GM21576 (cell line): ENCODE results near the gene KLHL12.

Source experiments
- ATAC-seq: cut with Tn5 transposase; IDR thresholded peaks from one replicate; pipeline ENCODE4 v1.9.1; 2021; ENCODE audit warnings: mild to moderate bottlenecking, moderate library complexity; ENCODE audit not compliant: unreplicated experiment

KLHL12 gene

DNA sequence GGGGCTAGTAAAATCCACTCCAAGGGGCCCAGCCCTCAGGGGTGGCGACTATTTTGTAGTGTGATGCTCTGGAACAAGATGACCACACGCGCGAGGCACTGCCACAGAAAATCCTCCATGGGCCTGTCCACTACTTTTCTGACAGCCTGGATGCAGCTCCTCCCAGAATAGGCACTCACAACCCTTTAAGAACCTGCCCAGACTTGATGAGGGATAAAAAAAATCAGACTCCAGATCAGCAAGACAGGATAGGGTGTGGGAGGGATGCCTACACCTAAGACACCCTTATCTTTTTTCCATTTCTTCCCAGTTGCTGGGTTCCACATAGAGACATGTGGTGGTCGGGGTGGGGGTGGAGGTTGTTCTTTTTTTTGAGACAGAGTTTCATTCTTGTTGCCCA lies 82.8 kb downstream of the KLHL12 start:
- no peak for ATAC-seq

DNA sequence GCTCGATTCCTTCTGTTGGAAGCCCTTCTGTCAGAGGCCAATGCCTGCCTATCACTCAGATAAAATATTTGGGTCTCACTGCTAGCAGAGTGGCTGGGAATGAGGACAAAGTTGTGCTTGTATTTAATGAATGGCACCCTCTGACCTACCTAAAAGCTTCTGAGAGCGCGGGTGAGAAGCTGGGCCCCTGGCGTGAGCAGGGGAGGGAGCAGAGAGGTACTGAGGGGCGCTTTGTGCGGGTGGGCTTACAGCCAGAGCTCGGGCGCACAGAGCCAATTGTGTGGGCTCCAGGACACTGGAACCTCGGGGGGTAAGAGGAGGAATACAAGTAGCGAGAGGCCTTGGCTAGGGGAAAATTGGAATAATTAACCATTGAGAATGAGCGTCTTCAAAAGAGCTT lies 84.0 kb downstream of the KLHL12 start:
- no peak for ATAC-seq
